A673 (cell line): Measurements from ENCODE around the gene PCDH19. TPM values are rescaled to one million over a fixed set of nuclear protein-coding genes. Genes with fewer than 3 reads are reported as not detected.

ENCODE experiments used
- BruUV-seq: library from RNA; stranded (reverse); fragments of 400-500 nt; replicated peaks from 2 replicates; lab custom pipeline; 2021; lab: Mats Ljungman, UMichigan
- CTCF ChIA-PET: fragments of 300-600 bp; sonication (Branson Sonifier 250); formaldehyde crosslinking; loops from one replicate; lab custom pipeline; 2022; ENCODE audit warnings: antibody characterized with exemption; lab: Charles Lee
- POLR2A ChIA-PET: fragments of 300-600 bp; sonication (Branson Sonifier 250); formaldehyde crosslinking; loops from one replicate; lab custom pipeline; 2022; ENCODE audit warnings: antibody characterized with exemption; ENCODE audit not compliant: low non-redundant PET; lab: Charles Lee
- DNase-seq: peaks from one replicate; pipeline ENCODE4 v3.0.0-alpha.2; 2015; ENCODE audit warnings: low spot score
- H3K27ac ChIP-seq: fragments of 200-600 bp; sonication (generic); 2 replicates; pipeline ENCODE4 v1.5.1; 2016; ENCODE audit warnings: mixed run types, low read depth, mild to moderate bottlenecking, mixed read lengths, antibody characterized with exemption, low read length; ENCODE audit not compliant: poor library complexity, severe bottlenecking
- H3K27me3 ChIP-seq: fragments of 200-600 bp; sonication (generic); replicated peaks from 2 replicates; pipeline ENCODE4 v1.6.1; 2017; ENCODE audit warnings: mixed run types, low read depth, mild to moderate bottlenecking, mixed read lengths, antibody characterized with exemption, low read length; ENCODE audit not compliant: insufficient read depth, poor library complexity
- H3K36me3 ChIP-seq: fragments of 200-600 bp; sonication (generic); 2 replicates; pipeline ENCODE4 v1.6.1; 2016; ENCODE audit warnings: mixed run types, mild to moderate bottlenecking, mixed read lengths, antibody characterized with exemption, low read length; ENCODE audit not compliant: insufficient read depth, poor library complexity, severe bottlenecking
- H3K4me1 ChIP-seq: fragments of 200-600 bp; sonication (generic); 2 replicates; pipeline ENCODE4 v1.6.1; 2017; ENCODE audit warnings: mixed run types, mild to moderate bottlenecking, mixed read lengths, antibody characterized with exemption, low read length; ENCODE audit not compliant: insufficient read depth, poor library complexity, severe bottlenecking
- H3K4me3 ChIP-seq: fragments of 200-600 bp; sonication (generic); 2 replicates; pipeline ENCODE4 v1.5.1; 2016; ENCODE audit warnings: low read depth, mixed run types, mild to moderate bottlenecking, mixed read lengths, low read length; ENCODE audit not compliant: poor library complexity, severe bottlenecking
- H3K9me3 ChIP-seq: fragments of 200-600 bp; sonication (generic); 2 replicates; pipeline ENCODE4 v1.6.1; 2016; ENCODE audit warnings: mixed run types, low read depth, mild to moderate bottlenecking, mixed read lengths, antibody characterized with exemption, low read length; ENCODE audit not compliant: poor library complexity, severe bottlenecking
- CTCF ChIP-seq: fragments of 300-800, 200-600 bp; sonication (generic); conservative IDR thresholded peaks from 2 replicates; pipeline ENCODE4 v1.5.1; 2017; ENCODE audit warnings: low read depth, mild to moderate bottlenecking, antibody characterized with exemption, low read length, moderate library complexity, mixed read lengths
- EZH2 ChIP-seq: fragments of 200-600 bp; sonication (generic); IDR thresholded peaks from 2 replicates; pipeline ENCODE4 v1.6.1; 2017; ENCODE audit warnings: borderline replicate concordance, low read depth, mild to moderate bottlenecking, mixed read lengths, antibody characterized with exemption, low read length; ENCODE audit not compliant: poor library complexity, severe bottlenecking
- intact Hi-C: fragments of 100-400 bp; cut with micrococcal nuclease; formaldehyde crosslinking; loops from one replicate; pipeline ENCODE4 v1.10.0; 2022; ENCODE audit not compliant: unreplicated experiment
- total RNA-seq: library from RNA; stranded (reverse); gene quantifications from 2 replicates; pipeline ENCODE4 v1.2.3, GENCODE V29; 2021

Gene PCDH19
- total RNA-seq, 1 experiment from 2014 or later = 0.80 TPM

- no peaks in the 10 kb centered on the region for H3K36me3 ChIP-seq
- BruUV-seq = no TSS peak
- ChIA-PET POLR2A (no interaction called here), CTCF (no interaction called here)
- no peak overlapping the region for H3K4me3 ChIP-seq
- H3K27ac ChIP-seq = no peak overlapping the region
- intact Hi-C loops = no loop called here
- H3K4me1 ChIP-seq = no peaks in the 10 kb centered on the region
- H3K27me3 ChIP-seq = no peaks in the 10 kb centered on the region
- no peak for DNase-seq
- no peaks in the 10 kb centered on the region for H3K9me3 ChIP-seq
- TF ChIP-seq CTCF (no peak), EZH2 (no peak)
These were observed 135.2 kb downstream of the PCDH19 start for GRCh38 chrX:100274916-100275315.

GRCh38 chrX:100265179-100265578 lies 144.9 kb downstream of the PCDH19 start:
- POLR2A ChIA-PET = no interaction called here
- intact Hi-C loops = no loop called here
- CTCF ChIA-PET = no interaction called here
- Histone ChIP-seq H3K27me3 (peaks cover 3% of the 10 kb centered on the region), H3K9me3 (no peaks in the 10 kb centered on the region), H3K4me1 (no peaks in the 10 kb centered on the region), H3K36me3 (no peaks in the 10 kb centered on the region), H3K27ac (no peak overlapping the region), H3K4me3 (no peak overlapping the region)
- no TSS peak for BruUV-seq
- DNase-seq = no peak
- TF ChIP-seq CTCF (no peak), EZH2 (no peak)

- Histone ChIP-seq H3K4me3 (no peak overlapping the region), H3K4me1 (no peaks in the 10 kb centered on the region), H3K9me3 (no peaks in the 10 kb centered on the region), H3K27me3 (peaks cover 3% of the 10 kb centered on the region), H3K36me3 (no peaks in the 10 kb centered on the region), H3K27ac (no peak overlapping the region)
- no peak for DNase-seq
- intact Hi-C loops = no loop called here
- ChIA-PET CTCF (no interaction called here), POLR2A (no interaction called here)
- BruUV-seq = no TSS peak
- TF ChIP-seq EZH2 (no peak), CTCF (no peak)
These were observed 145.9 kb downstream of the PCDH19 start for GRCh38 chrX:100264200-100264599.
